ENCODE measurements around the gene OR5M10.
"Not testable (repeated sequence)": the region's sequence is repeated elsewhere in the genome, so short reads cannot be mapped to it uniquely, and the experiment has no call there.

Gene OR5M10

DNA sequence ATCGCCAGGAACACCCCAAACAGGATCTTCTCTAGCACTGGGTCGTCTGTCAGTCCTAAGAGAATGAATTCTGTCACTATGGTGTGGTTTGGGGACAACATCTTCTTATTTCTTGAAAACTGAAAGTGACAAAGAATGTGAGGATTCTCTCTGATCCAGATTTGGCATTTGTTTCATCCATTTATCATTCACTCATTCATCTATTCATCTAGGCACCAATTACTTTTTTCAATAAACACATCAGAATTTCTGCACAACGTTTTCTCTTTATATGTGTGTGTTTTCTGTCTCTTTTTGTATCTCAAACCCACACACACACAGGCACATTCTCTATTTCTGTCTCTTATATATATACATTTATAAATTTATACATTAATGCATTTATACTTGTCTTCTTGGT, at the start of gene OR5M10:
Gene OR5M10, minus strand, starts transcription at position 101 of the 400 bp plus-strand sequence. Its CDS starts 0 bp downstream, at position 101.
- intact Hi-C loops (cut with DNase I), result no loop called here
- DNase-seq, result no peak

DNA sequence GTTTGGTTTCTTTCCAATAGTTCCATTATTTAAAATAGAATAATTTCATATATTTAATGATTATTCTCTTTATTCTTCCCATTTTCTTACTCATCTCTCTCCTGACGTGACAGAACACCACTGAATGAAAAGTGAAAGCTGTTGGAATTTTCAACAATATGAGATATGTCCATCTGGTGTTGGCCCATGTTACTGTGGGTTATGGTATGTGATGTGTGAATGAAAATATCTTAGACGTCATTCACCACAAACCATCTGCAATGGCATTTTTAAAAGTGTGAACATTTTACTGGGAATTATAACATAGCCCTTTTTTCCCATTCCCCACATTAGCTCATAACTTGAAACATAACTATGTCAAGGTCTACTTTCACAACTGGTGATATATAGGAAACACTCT, 48.4 kb upstream of the OR5M10 start:
- intact Hi-C loops (cut with DNase I), result loop anchor here (10.0 kb wide), 1 partner anchor 159 kb away; no protein-coding TSS in a partner anchor
- no peak for DNase-seq

DNA sequence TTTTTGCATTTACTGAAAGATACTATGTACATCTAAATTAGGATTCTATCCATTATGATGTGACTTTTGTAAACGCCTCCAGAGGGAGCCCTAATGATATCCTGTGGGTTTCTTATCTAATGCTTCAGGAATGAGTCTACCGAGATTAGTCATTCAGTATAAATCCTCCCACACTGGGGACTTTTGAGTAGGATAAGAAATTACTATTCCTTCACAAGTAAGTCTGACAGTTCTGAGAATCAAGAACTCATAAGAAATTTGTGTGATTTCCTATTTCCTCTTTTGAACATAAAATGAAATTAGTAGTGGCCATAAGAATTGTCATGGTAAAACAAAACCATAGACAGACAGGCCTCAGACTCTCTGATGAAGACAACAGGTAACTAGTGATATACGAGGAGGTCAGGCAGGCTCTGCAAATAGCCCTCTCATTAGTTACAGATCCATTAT, 47.2 kb upstream of the OR5M10 start:
- intact Hi-C loops (cut with DNase I), result loop anchor here (10.0 kb wide), 1 partner anchor 160 kb away; no protein-coding TSS in a partner anchor
- peak in 17 of 42 donors; percentile 9 to 75 (median 35) for DNase-seq

- no peak for DNase-seq
- intact Hi-C loops (cut with DNase I), result no loop called here
Measured at GRCh38 chr11:56611174-56611573, 33.7 kb upstream of the OR5M10 start.

DNA sequence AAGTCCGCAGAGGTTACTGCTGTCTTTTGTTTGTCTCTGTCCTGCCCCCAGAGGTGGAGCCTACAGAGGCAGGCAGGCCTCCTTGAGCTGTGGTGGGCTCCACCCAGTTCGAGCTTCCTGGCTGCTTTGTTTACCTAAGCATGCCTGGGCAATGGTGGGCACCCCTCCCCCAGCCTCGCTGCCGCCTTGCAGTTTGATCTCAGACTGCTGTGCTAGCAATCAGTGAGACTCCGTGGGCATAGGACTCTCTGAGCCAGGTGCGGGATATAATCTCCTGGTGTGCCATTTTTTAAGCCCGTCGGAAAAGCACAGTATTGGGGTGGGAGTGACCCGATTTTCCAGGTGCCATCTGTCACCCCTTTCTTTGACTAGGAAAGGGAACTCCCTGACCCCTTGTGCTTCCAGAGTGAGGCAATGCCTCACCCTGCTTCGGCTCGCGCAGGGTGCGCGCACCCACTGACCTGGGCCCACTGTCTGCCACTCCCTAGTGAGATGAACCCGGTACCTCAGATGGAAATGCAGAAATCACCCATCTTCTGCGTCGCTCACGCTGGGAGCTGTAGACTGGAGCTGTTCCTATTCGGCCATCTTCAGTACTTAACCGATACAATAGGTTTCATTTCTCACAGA, 14.7 kb upstream of the OR5M10 start:
- not testable (repeated sequence) for DNase-seq

DNA sequence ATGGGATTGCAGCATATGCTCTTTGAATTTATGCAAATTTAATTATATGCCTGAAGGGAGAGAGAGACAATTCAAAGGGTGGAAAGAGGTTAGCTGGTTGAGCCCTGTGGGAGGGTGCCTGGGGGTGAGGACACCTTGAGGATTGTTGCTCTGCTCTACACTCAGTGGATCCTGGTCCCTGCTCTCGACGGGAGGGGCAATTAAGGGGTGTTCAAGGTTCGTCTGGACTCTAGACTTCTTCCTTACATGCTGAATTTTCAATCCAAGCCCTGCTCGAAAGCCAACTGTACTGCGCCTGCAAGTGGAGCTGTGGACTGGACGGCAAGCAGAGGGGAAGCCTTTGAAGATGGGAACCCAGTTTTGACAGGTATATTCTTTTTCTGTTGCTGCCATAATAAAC, 18.9 kb downstream of the OR5M10 start:
- no peak for DNase-seq
- intact Hi-C loops (cut with DNase I), result no loop called here

More for the DNA sequence above, 14.7 kb upstream of the OR5M10 start:
- intact Hi-C loops (cut with DNase I), result not testable (repeated sequence)

DNA sequence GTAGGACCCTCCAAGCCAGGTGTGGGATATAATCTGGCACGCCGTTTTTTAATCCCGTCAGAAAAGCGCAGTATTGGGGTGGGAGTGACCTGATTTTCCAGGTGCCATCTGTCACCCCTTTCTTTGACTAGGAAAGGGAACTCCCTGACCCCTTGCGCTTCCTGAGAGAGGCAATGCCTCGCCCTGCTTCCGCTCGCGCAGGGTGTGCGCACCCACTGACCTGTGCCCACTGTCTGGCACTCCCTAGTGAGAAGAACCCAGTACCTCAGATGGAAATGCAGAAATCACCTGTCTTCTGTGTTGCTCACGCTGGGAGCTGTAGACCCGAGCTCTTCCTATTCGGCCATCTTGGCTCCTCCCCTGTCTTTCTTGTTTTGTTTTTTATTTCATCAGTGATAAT, 22.8 kb downstream of the OR5M10 start:
- DNase-seq; intact Hi-C loops (cut with DNase I): not testable (repeated sequence)

DNA sequence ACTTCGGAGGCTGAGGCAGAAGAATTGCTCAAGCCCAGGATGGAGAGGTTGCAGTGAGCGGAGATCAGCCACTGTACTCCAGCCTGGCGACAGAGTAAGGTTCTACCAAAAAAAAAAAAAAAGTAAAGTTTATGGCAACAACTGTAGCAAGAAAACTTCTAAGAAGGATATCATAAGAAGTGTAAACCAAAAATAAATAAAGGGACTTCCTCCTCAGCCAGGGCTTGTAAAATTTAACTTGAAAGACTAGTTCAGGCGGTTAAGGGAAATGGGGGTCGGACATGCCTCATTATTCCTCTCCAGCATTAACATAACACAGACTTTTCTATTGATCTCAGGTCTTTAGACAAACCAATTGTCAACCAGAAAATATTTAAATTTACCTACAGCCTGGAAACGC, 32.0 kb downstream of the OR5M10 start:
- DNase-seq, result no peak
- intact Hi-C loops (cut with DNase I), result no loop called here

DNA sequence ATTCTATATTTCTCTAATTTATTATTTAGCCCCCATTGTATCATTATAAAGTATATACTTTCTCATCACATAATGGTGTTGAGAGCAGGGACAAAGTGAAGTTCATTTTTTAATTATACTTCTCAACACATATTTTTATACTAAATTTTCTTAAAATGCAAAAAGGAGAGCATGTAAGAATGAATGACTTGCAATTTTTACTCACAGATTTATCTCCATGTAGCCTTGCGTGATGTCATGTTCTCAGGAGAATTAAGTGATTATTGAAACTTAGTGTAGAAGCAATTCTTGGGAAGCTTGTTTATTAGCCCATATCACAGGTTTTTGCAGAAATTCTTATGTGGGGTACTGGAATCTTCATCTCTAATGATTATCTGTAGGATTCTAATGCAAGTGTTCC, 33.8 kb downstream of the OR5M10 start:
- no peak for DNase-seq
- intact Hi-C loops (cut with DNase I), result no loop called here

DNA sequence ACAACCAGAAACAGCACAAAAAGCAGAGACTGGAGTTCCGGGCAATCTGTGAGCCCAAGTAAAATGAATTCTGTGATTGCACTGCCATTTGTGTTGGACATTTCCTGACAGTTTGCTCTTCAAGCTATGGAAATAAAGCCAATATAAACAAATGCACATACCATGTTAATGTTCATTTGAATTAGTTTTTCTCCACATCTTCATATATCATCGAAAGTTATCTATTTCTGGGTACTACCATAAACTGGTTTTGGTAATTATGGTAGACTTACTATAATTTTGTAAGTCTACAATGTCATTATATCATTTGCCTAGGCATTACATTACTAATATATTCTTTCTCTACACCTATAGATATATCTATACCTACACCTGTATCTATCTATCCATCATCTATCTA, 34.4 kb downstream of the OR5M10 start, which contains the start of gene OR5M11:
Gene OR5M11, minus strand, starts transcription at position 101 of the 400 bp plus-strand sequence. Its CDS starts 0 bp downstream, at position 101.
- DNase-seq, result no peak
- intact Hi-C loops (cut with DNase I), result no loop called here

GRCh38 chr11:56533054-56533740, 44.3 kb downstream of the OR5M10 start:
- DNase-seq, result no peak
- intact Hi-C loops (cut with DNase I), result no loop called here

DNA sequence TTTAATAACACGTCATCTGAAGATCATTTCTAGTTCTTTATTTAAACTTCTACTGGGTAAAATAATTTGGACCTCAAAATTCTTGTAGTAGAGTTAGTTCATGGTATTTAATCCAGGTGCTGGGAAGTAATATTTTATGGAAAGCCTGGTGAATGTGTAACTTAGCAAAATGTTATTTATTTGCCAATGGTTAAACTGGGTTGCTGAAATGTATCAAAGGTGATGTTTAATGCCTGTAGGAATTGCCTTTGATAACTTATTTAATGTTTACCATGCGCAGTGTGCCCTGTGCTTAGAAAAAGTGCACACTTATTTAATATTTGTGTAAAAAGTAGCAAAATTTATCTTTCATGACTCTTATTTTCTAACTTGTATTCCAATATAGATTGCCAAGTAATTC, 45.7 kb downstream of the OR5M10 start:
- no peak for DNase-seq
- intact Hi-C loops (cut with DNase I), result no loop called here
